Stimulated activated CD8-positive, alpha-beta memory T cell treated with anti-CD3 and anti-CD28 coated beads, Interleukin-12 subunit alpha, Interleukin-12 subunit beta, amount 100 ng/mL, for 24 hours (primary cell): ENCODE data around the gene PRSS53.
"Not testable (repeated sequence)": the region's sequence is repeated elsewhere in the genome, so short reads cannot be mapped to it uniquely, and the experiment has no call there.

Experiments
- DNase-seq: peaks from one replicate; pipeline ENCODE4 v3.0.0-alpha.2; 2020; ENCODE audit errors: extremely low read depth

The PRSS53 gene

DNA sequence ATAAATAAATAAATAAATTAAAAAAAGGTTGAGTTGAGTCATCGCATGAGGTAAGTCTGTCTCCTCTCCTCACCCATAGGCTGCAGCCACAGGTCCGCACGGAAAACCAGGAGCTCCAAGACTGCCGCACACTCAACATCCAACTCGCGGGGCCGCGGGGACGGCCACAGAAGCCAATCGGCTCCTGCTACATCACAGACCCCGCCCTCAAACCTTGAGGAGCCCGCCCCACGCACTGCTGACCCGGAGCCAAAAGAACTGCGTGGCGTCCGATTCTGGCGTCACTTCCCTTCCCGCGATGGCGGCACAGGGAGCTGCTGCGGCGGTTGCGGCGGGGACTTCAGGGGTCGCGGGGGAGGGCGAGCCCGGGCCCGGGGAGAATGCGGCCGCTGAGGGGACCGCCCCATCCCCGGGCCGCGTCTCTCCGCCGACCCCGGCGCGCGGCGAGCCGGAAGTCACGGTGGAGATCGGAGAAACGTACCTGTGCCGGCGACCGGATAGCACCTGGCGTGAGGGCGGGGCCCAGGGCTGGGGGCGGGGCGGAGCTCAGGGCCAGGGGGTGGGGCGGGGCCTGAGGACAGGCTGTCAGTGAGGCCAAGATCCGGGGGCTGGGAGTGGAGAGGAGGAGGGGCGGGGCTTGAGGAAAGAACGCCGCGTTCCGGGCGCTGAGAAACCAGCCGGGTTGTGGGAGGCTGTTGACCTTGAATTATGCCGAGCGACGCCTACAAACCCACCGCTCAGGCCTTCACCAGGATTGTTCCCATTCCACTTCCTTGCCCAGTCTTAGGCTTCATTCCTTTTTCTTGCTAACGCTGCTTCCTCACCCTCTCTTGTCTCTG lies 28.9 kb upstream of the PRSS53 start, which contains the start of gene KAT8:
Gene KAT8, plus strand, starts transcription at position 281 of the 839 bp plus-strand sequence. Its CDS starts 18 bp downstream, at position 299.
- DNase-seq = peak; percentile 94

DNA sequence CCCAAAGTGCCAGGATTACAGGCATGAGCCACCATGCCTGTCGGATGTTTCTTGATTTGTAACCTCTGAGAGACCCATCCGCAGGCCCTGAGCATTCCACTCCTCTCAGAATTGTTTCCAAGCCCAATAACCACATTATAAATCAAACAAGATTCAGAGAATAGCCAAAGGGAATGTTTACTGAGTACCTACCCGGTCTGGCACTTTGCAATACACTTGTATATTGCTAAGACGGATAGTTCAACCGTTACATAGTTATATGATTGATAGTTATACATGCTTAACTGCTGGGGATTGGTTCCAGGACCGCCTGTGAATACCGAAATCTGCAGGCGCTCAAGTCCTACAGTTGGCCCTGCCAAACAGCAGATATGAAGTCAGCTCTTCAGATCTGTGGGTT lies 25.7 kb upstream of the PRSS53 start:
- DNase-seq = no peak

DNA sequence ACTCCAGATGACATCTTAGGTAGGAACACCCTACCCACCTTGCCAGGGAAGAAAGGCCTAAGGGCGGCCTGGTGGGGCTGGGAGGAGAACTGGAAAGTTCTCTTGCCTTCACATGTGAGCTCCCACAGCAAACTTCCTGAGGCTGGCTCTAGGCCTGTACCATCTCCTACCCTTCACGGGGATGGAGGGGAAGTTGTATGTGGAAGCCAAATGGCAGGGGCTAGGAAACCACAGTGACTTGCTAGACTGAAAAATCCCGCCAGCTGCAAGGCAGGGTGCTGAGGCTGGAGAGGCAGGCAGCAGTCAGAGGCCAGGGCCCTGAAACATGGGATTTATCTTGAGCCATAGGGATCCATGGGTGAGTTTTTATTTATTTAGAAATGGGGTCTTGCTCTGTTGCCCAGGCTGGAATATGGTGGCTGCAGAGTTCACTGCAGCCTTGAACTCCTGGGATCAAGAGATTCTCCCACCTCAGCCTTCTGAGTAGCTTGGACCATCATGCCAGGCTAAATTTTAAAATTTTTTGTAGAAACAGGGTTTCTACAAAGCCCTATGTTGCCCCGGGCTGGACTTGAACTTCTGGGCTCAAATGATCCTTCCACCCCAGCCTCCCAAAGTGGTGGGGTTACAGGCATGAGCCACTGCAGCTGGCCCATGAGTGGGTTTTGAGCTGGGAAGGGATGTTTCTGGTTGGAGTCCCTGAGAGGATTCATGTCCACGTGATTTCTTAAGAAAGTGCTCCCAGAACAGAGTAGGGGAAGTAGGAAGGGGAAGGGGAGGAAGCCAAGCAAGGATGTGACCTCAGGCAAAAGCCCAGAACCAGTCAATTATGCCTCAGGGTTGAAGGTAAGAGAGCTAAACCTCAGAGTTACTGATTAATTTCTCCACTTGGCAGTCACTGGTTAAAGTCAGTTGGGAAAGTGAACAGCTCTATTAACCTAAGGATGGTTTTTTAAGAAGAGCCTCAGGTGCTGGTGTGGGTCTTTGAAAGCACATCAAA lies 24.7 kb upstream of the PRSS53 start:
- DNase-seq = no peak

- no peak for DNase-seq
Observed at GRCh38 chr16:31112711-31113110, 24.0 kb upstream of the PRSS53 start.

DNA sequence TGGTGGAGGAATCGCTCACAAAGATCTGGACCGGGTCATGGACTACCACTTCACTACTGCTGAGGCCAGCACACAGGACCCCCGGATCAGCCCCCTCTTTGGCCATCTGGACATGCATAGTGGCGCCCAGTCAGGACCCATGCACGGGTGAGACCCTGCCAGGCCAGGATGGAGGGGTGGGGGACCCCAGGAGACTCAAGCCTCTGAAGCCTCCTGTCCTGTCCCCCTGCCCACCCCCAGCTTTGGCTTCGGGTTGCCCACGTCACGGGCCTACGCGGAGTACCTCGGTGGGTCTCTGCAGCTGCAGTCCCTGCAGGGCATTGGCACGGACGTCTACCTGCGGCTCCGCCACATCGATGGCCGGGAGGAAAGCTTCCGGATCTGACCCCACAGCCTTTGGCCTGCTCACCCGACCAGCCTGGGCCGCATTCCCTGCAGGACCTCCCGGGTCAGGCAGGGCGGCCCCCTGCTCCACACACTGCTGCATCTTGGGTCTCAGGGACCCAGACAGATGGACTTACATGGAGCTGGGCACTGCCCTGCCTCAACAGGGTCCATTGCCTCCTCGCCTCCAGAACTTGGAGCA lies 23.2 kb upstream of the PRSS53 start:
- DNase-seq = no peak

DNA sequence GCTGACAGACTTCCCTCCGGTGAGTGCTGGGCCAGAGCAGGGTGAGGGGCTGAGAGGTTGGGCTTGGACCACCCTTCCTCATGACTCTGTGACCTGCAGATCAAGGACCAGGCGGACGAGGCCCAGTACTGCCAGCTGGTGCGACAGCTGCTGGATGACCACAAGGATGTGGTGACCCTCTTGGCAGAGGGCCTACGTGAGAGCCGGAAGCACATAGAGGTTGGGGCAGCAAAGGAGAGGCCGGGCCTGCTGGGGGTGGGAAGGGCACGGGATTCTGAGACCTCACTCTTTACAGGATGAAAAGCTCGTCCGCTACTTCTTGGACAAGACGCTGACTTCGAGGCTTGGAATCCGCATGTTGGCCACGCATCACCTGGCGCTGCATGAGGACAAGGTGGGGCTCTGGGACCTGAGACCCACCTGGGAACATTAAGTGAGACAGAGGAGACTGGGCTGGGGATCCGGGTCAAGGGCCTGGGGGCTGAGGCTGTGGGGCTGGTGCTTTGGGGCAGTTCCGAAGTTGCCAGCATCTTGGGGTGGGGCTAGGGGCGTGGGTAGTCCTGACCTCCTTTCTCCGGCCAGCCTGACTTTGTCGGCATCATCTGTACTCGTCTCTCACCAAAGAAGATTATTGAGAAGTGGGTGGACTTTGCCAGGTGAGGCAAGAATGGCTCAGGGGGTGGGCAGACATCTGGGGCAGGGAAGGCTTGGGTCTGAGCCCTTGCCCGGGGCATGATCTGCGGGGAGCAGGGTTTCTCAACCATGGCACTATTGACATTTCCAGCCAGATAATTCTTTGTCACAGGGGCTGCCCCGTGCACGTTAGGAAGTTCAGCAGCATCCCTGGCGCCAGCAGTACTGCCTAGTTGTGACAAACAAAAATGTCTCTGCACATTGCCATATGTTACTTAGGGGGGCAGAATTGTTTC lies 21.6 kb upstream of the PRSS53 start:
- DNase-seq = no peak

GRCh38 chr16:31109622-31110021 lies 20.9 kb upstream of the PRSS53 start:
- DNase-seq = no peak

- DNase-seq = no peak
Observed at GRCh38 chr16:31108794-31109558, 20.2 kb upstream of the PRSS53 start.

- no peak for DNase-seq
Observed at GRCh38 chr16:31108035-31108793, 19.5 kb upstream of the PRSS53 start, which contains the start of gene BCKDK. TSS of gene BCKDK (plus strand) at chr16:31108386. CDS start at chr16:31109224, 838 bp downstream.

DNA sequence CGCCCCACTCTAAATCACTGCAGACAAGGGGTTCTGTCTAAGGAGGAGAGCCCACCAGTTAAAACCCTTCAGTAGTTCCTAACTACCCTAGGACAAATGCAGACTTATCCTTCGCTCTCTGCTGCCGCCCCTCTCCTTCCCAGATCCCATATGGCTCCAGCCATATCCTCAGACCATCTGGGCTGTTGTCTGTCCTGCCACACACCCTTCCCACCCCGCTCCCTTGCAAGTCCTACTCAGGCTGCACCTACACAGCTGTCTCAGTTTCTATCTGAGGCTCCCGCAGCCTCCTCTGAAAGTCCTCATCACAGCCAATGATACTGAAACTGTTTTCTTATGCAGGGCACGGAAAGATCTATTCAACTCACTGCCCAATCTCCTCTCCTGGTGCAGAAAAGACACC lies 18.7 kb upstream of the PRSS53 start:
- DNase-seq = no peak

GRCh38 chr16:31106509-31107464 lies 18.0 kb upstream of the PRSS53 start:
- DNase-seq = no peak

DNA sequence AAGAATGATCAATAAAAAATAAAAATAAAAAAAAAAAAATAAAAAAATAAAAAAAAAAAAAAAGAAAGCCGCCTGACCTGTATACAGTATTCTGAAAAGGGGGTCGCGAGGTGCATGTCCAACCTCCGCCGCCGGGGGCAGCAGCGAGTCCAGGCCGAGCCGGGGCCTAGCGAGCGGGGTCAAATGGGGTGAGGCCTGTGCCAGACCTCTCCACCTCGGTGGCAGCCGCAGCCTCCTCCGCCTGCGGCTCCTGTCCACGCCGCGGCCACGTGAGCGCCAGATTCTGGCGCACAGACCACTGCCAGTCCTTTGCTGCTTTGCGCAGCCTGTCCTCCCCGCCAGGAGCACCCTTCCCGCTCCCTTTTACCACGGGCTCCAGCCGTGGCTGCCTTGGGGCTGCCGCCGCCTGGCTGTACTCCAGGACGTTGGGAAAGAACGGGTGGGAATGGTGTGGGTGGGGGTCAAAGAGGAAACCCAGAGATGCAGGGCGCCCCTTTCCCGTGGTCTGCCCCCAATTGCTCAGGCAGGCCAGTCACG lies 17.0 kb upstream of the PRSS53 start:
- peak; percentile 54 for DNase-seq

DNA sequence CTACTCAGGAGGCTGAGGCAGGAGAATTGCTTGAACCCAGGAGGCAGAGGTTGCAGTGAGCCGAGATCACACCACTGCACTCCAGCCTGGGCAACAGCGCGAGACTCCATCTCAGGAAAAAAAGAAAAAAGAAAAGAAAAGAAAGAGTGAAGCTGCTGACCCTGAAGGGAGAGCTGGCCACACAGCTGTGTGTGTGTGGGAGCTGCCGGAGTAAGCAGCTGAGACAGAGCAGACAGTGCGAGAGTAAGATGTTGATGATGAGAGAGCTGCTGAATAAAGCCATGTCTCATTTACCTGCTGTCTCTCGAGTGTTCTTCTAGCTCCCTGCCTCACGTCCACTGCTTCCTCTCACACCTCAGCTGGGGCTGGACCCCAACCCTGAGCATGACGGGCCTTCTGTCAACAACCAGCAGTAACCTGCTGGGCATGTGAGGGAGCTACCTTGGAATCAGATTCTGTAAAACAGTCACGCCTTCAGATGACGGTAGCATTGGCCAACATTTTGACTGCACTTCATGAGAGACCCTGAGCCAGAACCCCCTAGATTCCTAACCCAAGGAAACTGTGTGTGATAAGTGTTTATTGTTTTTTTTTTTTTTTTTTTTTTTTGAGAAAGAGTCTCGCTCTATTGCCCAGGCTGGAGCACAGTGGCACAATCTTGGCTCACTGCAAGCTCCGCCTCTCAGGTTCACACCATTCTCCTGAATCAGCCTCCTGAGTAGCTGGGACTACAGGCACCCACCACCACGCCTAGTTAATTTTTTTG lies 12.3 kb upstream of the PRSS53 start:
- not testable (repeated sequence) for DNase-seq

DNA sequence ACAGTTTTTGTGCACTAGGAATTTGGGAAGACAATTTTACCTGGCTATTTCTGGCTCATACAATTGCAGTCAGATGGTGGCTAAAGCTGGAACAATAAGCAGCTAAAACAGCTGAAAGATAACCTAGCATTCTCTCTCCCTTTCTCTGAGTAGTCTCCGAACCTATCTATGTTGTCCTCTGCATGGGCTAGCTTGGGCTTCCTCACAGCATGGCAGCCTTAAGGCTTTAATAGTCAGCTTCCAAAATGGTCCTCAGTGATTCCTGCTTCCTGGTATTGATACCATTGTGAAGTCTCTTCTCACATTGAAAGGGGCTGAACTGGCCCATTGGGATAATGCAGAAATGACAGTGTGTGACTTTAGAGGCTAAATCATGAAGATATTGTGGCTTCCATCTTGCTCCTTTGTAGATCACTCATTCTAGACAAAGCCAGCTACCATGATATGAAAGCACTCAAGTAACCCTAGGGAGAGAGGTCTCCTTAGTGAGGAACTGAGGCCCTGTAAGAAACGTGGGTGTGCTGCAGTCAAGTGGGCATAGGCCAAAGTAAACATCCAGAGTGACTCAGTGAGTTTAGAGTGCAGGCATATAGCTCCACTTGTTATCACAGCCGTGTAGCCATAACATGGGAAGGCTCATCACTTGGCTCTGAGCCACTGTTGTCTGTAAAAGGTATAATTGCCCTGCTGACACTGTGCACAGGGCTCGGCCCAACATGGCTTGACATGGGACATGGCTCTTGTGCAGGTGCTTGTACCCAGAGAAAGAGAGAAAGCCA lies 11.3 kb upstream of the PRSS53 start:
- no peak for DNase-seq

DNA sequence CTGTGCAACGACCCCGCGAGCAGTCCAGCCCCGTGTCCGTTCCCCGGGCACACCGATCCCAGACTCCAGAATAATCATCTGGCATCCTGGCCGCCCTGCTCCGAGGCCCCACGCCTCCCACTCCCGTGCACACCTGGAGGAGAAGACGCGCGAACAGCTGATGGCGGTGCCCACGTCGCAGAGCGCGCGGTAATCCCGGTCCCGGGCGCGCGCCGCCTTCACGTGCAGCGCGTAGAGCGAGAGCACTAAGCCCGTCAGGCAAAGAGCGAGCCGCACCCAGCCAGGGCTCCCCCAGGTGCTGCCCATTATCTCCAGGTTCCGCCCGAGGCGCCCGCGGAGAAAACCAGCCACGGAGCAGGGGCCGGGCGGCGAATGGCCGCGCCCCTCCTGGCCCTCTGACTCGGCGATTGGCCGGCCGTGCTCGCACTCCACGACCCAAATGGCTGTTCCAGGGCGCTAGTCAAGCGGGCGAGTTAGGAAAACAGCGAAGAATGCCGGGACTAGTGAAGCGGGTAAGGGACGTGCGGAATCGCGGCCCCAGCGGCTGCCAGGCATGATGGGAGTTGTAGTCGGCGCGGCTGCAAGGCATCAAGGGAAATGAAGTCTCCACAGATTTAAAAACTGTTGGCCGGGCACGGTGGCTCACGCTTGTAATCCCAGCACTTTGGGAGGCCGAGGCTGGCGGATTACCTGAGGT lies 5.8 kb upstream of the PRSS53 start, which contains the start of gene VKORC1:
Gene VKORC1, minus strand, starts transcription at position 374 of the 697 bp plus-strand sequence. Its CDS starts 68 bp downstream, at position 306.
- peak; percentile 66 for DNase-seq

GRCh38 chr16:31094088-31094423 lies 5.3 kb upstream of the PRSS53 start:
- DNase-seq = no peak
